Epithelial cell of esophagus (primary cell): ENCODE results near the gene GAS2L2.

ENCODE experiments used
- DNase-seq: peaks from one replicate; pipeline ENCODE4 v3.0.0; 2010; ENCODE audit warnings: low read depth
- H3K4me3 ChIP-seq: 2 replicates; pipeline ENCODE4 v1.5.1; 2011; ENCODE audit warnings: mild to moderate bottlenecking, low read length, control low read depth
- CTCF ChIP-seq: IDR thresholded peaks from 2 replicates; pipeline ENCODE4 v1.5.1; 2011; ENCODE audit warnings: low read depth, mild to moderate bottlenecking, low read length, control low read depth, inconsistent platforms; ENCODE audit not compliant: insufficient read depth; ENCODE audit errors: missing control alignments

GAS2L2 gene

DNA sequence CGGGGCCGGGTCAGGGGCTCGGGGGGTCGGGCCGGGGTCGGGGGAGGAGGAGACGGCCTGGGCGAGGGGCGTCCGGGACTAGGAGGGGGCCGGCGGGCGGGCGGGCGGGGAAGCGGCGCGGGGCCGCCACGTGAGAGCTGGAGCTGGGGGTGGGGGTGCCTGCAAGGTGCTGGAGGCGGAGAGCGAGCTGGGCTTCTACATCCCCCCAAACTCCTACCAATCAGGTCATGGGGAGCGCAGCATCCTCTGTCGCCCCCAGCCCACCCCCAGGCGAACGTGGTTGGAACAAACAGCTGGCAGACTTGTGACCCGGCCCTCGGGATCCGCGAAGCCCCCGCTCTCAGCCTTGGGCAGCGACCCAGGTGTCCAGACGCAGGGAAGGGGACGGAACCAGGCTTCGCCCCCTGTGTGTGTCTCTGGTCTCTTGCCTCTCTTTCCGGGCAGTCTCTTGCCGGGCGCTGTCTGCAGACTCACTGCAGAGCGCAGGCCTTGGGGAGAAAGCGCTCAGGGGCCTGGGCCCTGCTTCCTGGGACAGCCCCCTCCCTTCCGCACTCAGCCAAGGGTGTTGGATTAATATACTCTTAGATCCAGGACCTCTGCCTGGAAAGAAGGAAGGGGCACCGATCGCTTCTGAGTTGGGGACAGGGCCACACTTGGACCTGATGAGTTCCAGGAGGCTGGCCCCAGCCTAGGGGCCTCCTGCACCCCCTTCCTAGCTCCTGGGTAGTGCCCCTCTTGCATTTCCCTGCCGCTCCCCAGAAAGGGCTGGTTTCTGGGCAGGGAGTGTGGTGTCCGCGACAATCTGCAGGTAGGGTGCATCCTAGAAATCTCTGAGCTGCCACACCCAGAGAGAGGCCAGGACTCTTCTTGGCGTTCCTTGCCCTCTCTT lies 20.9 kb downstream of the GAS2L2 start:
- no peak for DNase-seq
- TF ChIP-seq CTCF, result no peak
- peak overlapping the region; percentile 34 for H3K4me3 ChIP-seq

DNA sequence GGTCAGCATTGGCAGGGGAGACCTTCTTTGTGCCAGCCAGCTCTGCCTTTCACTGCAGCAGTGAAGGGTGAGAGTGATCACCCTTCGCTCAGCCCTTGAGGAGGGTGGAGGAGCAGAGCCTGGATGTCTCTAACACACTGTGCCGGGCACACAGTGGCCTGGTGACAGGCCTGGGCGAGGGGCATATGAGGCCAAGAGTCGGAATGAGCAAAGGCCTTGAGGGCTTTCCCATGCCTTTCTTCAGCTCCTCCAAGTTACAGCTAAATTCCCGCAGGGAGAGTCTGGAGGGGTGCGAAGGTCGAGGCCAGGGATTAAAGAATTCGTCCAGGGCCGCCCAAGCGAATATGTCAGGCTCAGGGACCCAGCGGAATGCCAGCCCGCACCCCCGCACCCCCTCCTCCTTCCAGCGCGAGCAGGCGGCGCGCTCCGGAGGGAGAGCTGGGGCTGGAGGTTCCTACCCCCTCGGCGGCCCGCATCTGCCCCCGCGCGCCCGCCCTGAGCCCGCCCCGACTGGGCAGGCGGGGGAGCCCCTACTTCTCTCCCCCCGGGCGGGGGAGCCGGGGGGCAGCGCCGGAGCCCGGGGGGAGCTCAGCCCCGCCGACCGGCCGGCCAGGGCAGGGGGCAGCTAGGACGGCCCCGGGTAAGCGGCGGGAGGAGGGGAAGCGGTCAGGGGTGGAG lies 21.7 kb downstream of the GAS2L2 start, which contains the start of gene RASL10B:
Gene RASL10B, plus strand, starts transcription at position 401 of the 678 bp plus-strand sequence. CDS start 3,546 bp downstream, outside the sequence.
- H3K4me3 ChIP-seq, result peak within 1 kb of the TSS; percentile 34
- TF ChIP-seq CTCF, result no peak
- peak; percentile 39 for DNase-seq

- H3K4me3 ChIP-seq, result no peak overlapping the region
- no peak for TF ChIP-seq CTCF
- DNase-seq, result no peak
These were observed 22.5 kb downstream of the GAS2L2 start for GRCh38 chr17:35730400-35731005.

GRCh38 chr17:35729405-35729833 lies 23.6 kb downstream of the GAS2L2 start:
- no peak overlapping the region for H3K4me3 ChIP-seq
- DNase-seq, result no peak
- no peak for TF ChIP-seq CTCF

- TF ChIP-seq CTCF, result no peak
- DNase-seq, result no peak
- H3K4me3 ChIP-seq, result no peak overlapping the region
These were observed 24.5 kb downstream of the GAS2L2 start for GRCh38 chr17:35728551-35728950.

- DNase-seq, result no peak
- H3K4me3 ChIP-seq, result no peak overlapping the region
- TF ChIP-seq CTCF, result no peak
These were observed 25.4 kb downstream of the GAS2L2 start for GRCh38 chr17:35727635-35728034.
